Testis (tissue), 3 donors: ENCODE results near the gene RNU5D-1. TPM values are rescaled to one million over a fixed set of nuclear protein-coding genes. Genes with fewer than 3 reads are reported as not detected.

ENCODE experiments used
- DNase-seq: peaks from one replicate; pipeline ENCODE4 v3.0.0-alpha.2; 2019
- H3K27ac ChIP-seq, 2 donors: fragments of 200-600 bp; sonication (generic); one replicate each; pipeline ENCODE4 v1.5.1; 2019
- H3K27me3 ChIP-seq: fragments of 200-600 bp; sonication (generic); one replicate; pipeline ENCODE4 v1.5.1; 2019
- H3K36me3 ChIP-seq: fragments of 200-600 bp; sonication (generic); one replicate; pipeline ENCODE4 v1.5.1; 2017; ENCODE audit warnings: low read depth; ENCODE audit errors: missing control alignments
- H3K4me1 ChIP-seq: fragments of 200-600 bp; sonication (generic); one replicate; pipeline ENCODE4 v1.5.1; 2019
- H3K4me3 ChIP-seq, 2 donors: fragments of 200-600 bp; sonication (generic); one replicate each; pipeline ENCODE4 v1.5.1; 2017 to 2019
- H3K9me3 ChIP-seq: fragments of 200-600 bp; sonication (generic); one replicate; pipeline ENCODE4 v1.5.1; 2017
- CTCF ChIP-seq, 3 experiments: fragments of 450-650 bp in 2 of 3; fragments of 200-600 bp in 1 of 3; sonication (generic) in 1 of 3; IDR thresholded peaks; one replicate each; pipeline ENCODE4 v1.5.1; 2016 to 2019; ENCODE audit warnings: antibody characterized with exemption in 3 of 3, mild to moderate bottlenecking in 2 of 3, moderate library complexity in 1 of 3
- POLR2A ChIP-seq: fragments of 450-650 bp; IDR thresholded peaks from one replicate; pipeline ENCODE4 v1.6.1; 2017; ENCODE audit warnings: antibody characterized with exemption, mild to moderate bottlenecking, moderate library complexity
- WGBS, 2 donors: methylation state at CpG; one replicate each; pipeline ENCODE4 v1.1.5; 2018; 5-methylcytosine and 5-hydroxymethylcytosine counted together
- intact Hi-C: fragments of 100-400 bp; cut with DNase I; formaldehyde crosslinking; loops from one replicate; pipeline ENCODE4 v1.15.1; 2023; ENCODE audit warnings: low total_unique reads
- polyA plus RNA-seq: library from polyadenylated mRNA; stranded (reverse); fragments of 350-450 nt; fragmentation: Illumina TruSeq; extraction: RNeasy Lipid Tissue Mini Kit (QIAGEN cat#74804); gene quantifications from one replicate; pipeline ENCODE4 v1.2.3, GENCODE V29; 2014; ENCODE audit warnings: low read depth, low replicate concordance; ENCODE audit not compliant: insufficient read depth
- total RNA-seq, 2 donors: library from RNA; depleted of rRNA; stranded (reverse); fragments of >200 nt; gene quantifications; one replicate each; pipeline ENCODE4 v1.2.3, GENCODE V29; 2016

Gene RNU5D-1
- total and polyA plus RNA-seq, 3 donors from 2014 or later = not detected

GRCh38 chr1:44721485-44722361, 9.2 kb downstream of the RNU5D-1 start:
- DNase-seq = peak; percentile 46
- Histone ChIP-seq H3K9me3 (no peaks in the 10 kb centered on the region), H3K4me1 (no peaks in the 10 kb centered on the region), H3K4me3 (no peak overlapping the region), H3K27me3 (no peaks in the 10 kb centered on the region), H3K36me3 (no peaks in the 10 kb centered on the region), H3K27ac (peak overlapping the region; percentile 18 to 40)
- 17 to 44% methylated on average over 14 of the region's 14 CpGs for WGBS, 2 donors
- intact Hi-C loops = no loop called here
- TF ChIP-seq CTCF (IDR thresholded peaks at IDR 0.05) = no peak
- TF ChIP-seq POLR2A = no peak

DNA sequence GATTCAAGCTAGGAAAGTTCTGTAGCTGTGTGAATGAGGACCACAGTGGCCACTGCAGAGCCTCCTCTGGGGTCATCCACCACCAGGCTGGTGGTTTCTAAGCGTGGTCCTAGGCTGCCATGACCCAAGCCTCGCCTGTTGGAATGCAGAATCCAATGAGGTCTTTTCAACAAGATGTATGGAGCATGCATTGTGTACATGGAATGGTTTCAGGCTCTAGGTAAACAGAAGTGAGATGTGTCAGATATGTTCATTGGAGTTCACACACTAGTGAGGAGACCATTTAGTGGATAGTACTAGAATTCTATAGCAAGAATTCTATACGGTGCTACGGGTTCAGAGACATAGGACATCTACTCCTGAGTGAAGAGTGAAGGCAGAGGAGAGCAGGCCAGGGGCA, 10.7 kb downstream of the RNU5D-1 start:
- WGBS, 2 donors = 76 to 92% methylated on average over 4 of the region's 4 CpGs
- no peak for DNase-seq
- no peak overlapping the region for H3K4me3 ChIP-seq
- H3K36me3 ChIP-seq = no peaks in the 10 kb centered on the region
- H3K4me1 ChIP-seq = no peaks in the 10 kb centered on the region
- TF ChIP-seq CTCF (IDR thresholded peaks at IDR 0.05) (no peak), POLR2A (no peak)
- H3K9me3 ChIP-seq = no peaks in the 10 kb centered on the region
- no peaks in the 10 kb centered on the region for H3K27me3 ChIP-seq
- intact Hi-C loops = no loop called here
- H3K27ac ChIP-seq = no peak overlapping the region

- no peaks in the 10 kb centered on the region for H3K27me3 ChIP-seq
- H3K9me3 ChIP-seq = no peaks in the 10 kb centered on the region
- TF ChIP-seq POLR2A (no peak), CTCF (IDR thresholded peaks at IDR 0.05) (no peak)
- no peak overlapping the region for H3K27ac ChIP-seq
- H3K4me3 ChIP-seq = no peak overlapping the region
- H3K36me3 ChIP-seq = no peaks in the 10 kb centered on the region
- intact Hi-C loops = no loop called here
- H3K4me1 ChIP-seq = no peaks in the 10 kb centered on the region
- 75 to 85% methylated on average over 5 of the region's 5 CpGs for WGBS, 2 donors
- DNase-seq = no peak
These were observed 11.7 kb downstream of the RNU5D-1 start for GRCh38 chr1:44719318-44719717.

DNA sequence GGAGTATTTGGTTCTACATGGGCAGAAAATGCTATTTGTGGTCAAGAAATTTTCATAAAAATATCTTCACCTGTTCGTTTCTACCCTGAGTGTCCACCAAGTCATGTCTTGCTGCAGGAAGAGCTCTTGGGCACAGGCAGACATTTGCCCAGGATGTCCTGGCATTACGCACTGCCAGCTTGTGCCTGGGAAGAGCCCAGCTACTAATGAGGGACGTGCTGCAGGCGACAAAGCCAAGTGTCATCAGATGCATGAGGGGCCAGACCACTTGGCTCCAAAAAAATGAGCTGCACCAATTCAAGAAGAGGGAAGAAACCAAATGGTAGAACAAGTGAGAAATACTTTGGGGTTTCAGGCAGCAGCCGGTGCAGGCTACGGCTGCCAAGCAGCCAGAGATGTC, 12.9 kb downstream of the RNU5D-1 start:
- no peaks in the 10 kb centered on the region for H3K36me3 ChIP-seq
- no peaks in the 10 kb centered on the region for H3K9me3 ChIP-seq
- H3K4me1 ChIP-seq = no peaks in the 10 kb centered on the region
- intact Hi-C loops = no loop called here
- no peaks in the 10 kb centered on the region for H3K27me3 ChIP-seq
- DNase-seq = no peak
- no peak overlapping the region for H3K4me3 ChIP-seq
- no peak for TF ChIP-seq CTCF (IDR thresholded peaks at IDR 0.05)
- no peak for TF ChIP-seq POLR2A
- WGBS, 2 donors = 94 to 95% methylated on average over 4 to 6 of the region's 6 CpGs
- no peak overlapping the region for H3K27ac ChIP-seq

GRCh38 chr1:44717653-44718052, 13.3 kb downstream of the RNU5D-1 start:
- Histone ChIP-seq H3K27ac (no peak overlapping the region), H3K4me3 (no peak overlapping the region), H3K27me3 (no peaks in the 10 kb centered on the region), H3K36me3 (no peaks in the 10 kb centered on the region), H3K9me3 (no peaks in the 10 kb centered on the region), H3K4me1 (no peaks in the 10 kb centered on the region)
- 64 to 68% methylated on average over 1 of the region's 1 CpG for WGBS, 2 donors
- DNase-seq = no peak
- intact Hi-C loops = no loop called here
- no peak for TF ChIP-seq POLR2A
- no peak for TF ChIP-seq CTCF (IDR thresholded peaks at IDR 0.05)
